ENCODE measurements around the gene RIPPLY2.
"Not testable (repeated sequence)": the region's sequence is repeated elsewhere in the genome, so short reads cannot be mapped to it uniquely, and the experiment has no call there.

DNA sequence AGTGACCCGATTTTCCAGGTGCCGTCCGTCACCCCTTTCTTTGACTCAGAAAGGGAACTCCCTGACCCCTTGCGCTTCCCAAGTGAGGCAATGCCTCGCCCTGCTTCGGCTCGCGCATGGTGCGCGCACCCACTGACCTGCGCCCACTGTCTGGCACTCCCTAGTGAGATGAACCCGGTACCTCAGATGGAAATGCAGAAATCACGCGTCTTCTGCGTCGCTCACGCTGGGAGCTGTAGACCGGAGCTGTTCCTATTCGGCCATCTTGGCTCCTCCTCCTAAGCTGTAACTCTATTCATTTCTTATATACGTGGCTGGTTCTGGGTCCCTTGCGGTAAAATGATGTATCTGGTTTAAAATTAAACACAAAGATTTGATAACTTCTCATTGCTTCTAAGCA lies 49.7 kb upstream of the RIPPLY2 start:
- TF ChIP-seq, protein P1, sequence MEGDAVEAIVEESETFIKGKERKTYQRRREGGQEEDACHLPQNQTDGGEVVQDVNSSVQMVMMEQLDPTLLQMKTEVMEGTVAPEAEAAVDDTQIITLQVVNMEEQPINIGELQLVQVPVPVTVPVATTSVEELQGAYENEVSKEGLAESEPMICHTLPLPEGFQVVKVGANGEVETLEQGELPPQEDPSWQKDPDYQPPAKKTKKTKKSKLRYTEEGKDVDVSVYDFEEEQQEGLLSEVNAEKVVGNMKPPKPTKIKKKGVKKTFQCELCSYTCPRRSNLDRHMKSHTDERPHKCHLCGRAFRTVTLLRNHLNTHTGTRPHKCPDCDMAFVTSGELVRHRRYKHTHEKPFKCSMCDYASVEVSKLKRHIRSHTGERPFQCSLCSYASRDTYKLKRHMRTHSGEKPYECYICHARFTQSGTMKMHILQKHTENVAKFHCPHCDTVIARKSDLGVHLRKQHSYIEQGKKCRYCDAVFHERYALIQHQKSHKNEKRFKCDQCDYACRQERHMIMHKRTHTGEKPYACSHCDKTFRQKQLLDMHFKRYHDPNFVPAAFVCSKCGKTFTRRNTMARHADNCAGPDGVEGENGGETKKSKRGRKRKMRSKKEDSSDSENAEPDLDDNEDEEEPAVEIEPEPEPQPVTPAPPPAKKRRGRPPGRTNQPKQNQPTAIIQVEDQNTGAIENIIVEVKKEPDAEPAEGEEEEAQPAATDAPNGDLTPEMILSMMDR (conservative IDR thresholded peaks at IDR 0.05 in 1 of 2, IDR thresholded peaks at IDR 0.05 in 1 of 2; ENCODE audit: extremely low read depth in 1 of 2, insufficient read depth in 1 of 2, low read depth in 1 of 2, low read length in 2 of 2): not testable (repeated sequence)
- TF ChIP-seq EZH2 (IDR thresholded peaks at IDR 0.05; ENCODE audit: borderline replicate concordance, low read length): not testable (repeated sequence)

Measured in mammary epithelial cell (primary cell).